ENCODE measurements around the gene WDR1.

- TF ChIP-seq CTCF (IDR thresholded peaks at IDR 0.05) (no peak), POLR2A (IDR thresholded peaks at IDR 0.05) (no peak)
These were observed 79.7 kb downstream of the WDR1 start for GRCh38 chr4:10036807-10037342.

Data from thyroid gland (tissue), 4 donors.